Heart right ventricle (tissue), 16 donors: ENCODE data around the gene ADAT2. TPM values are rescaled to one million over a fixed set of nuclear protein-coding genes. Genes with fewer than 3 reads are reported as not detected.

Experiments
- ATAC-seq, 8 donors: fragments of 200-7000 bp; cut with Tn5 transposase; one replicate each; pipeline ENCODE4 v1.9.1; 2020; ENCODE audit warnings: mild to moderate bottlenecking in 8 of 8, moderate library complexity in 8 of 8, moderate number of reproducible peaks in 1 of 8
- DNase-seq, 2 donors: peaks; one replicate each; pipeline ENCODE4 v3.0.0-alpha.2; 2020
- H3K27ac ChIP-seq, 10 donors: fragments of 200-600 bp; sonication (generic) in 2 of 10; one replicate each; pipeline versions ENCODE4 v1.5.0 to v1.8.0; 2020 to 2022; ENCODE audit warnings: mild to moderate bottlenecking in 3 of 10
- H3K27me3 ChIP-seq, 7 donors: fragments of 200-600 bp; one replicate each; pipeline ENCODE4 v1.8.0; 2021 to 2022; ENCODE audit warnings: mild to moderate bottlenecking in 2 of 7
- H3K36me3 ChIP-seq, 9 donors: fragments of 200-600 bp; sonication (generic) in 1 of 9; one replicate each; pipeline versions ENCODE4 v1.5.0 to v1.8.0; 2020 to 2022; ENCODE audit warnings: mild to moderate bottlenecking in 2 of 9
- H3K4me1 ChIP-seq, 9 donors: fragments of 200-600 bp; sonication (generic) in 1 of 9; one replicate each; pipeline versions ENCODE4 v1.5.0 to v1.8.0; 2020 to 2022; ENCODE audit warnings: mild to moderate bottlenecking in 4 of 9
- H3K4me3 ChIP-seq, 10 donors: fragments of 200-600 bp; sonication (generic) in 2 of 10; one replicate each; pipeline versions ENCODE4 v1.5.0 to v1.8.0; 2020 to 2022; ENCODE audit warnings: mild to moderate bottlenecking in 7 of 10, moderate library complexity in 2 of 10
- H3K9me3 ChIP-seq, 11 donors: fragments of 200-600 bp in 10 of 11; sonication (generic) in 2 of 11; one replicate each; pipeline versions ENCODE4 v1.5.0 to v1.8.0; 2013 to 2022; ENCODE audit warnings: mild to moderate bottlenecking in 2 of 11, control low read depth in 1 of 11, moderate library complexity in 1 of 11
- WGBS, 2 donors: extraction: QIAGEN DNeasy Blood & Tissue Kit; methylation state at CpG; one replicate each; pipeline ENCODE4 v1.1.7; 2013; ENCODE audit warnings: inconsistent platforms in 1 of 2; 5-methylcytosine and 5-hydroxymethylcytosine counted together
- intact Hi-C, 10 donors: fragments of 100-400 bp; cut with DNase I; formaldehyde crosslinking; loops; one replicate each; pipeline versions ENCODE4 v1.11.1 to v1.14.2; 2022
- polyA plus RNA-seq, 2 donors: library from polyadenylated mRNA; stranded (reverse); fragments of 200-250 nt; gene quantifications; one replicate each; pipeline ENCODE4 v1.2.3, GENCODE V29; 2013
- total RNA-seq, 10 donors: library from RNA; stranded (reverse); fragmentation: NEBNext Ultra II Directional in 3 of 10; extraction: Animal tissue kit (Norgen Biotek cat#: 25700) in 3 of 10; gene quantifications; one replicate each; pipeline versions ENCODE4 v1.2.1 to v1.2.4, GENCODE V29; 2021 to 2023
- TF ChIP-seq, protein P1 (sequence below), 9 donors: fragments of 200-600 bp; sonication (generic) in 2 of 9; IDR thresholded peaks; one replicate each; pipeline versions ENCODE4 v1.5.0 to v1.8.0; 2021 to 2022; ENCODE audit warnings: antibody characterized with exemption in 9 of 9, mild to moderate bottlenecking in 5 of 9, moderate library complexity in 1 of 9
- donor health status: Arrhythmogenic right ventricular cardiomyopathy.
- donor health status: ischemic (EF 13 %, LVEDD 7.1; RV severe dilation, severe dysfunction).
- donor health status: healthy with polysubstance abuse.
- donor health status: DM: no; HTN: yes; CAD: no.
- donor health status: DM: no; HTN: no; CAD: no.
- donor health status: ischemic (EF 25% LVEDD 6.9; RV normal size, moderate dysfunction).
- donor health status: ischemic (EF 25% LVEDD 5.7; RV mildly dilated, moderate dysfunction).
- donor health status: healthy.
- donor health status: DM: yes; HTN: yes; CAD: no.
- donor health status: Ischemic cardiomyopathy.
- donor health status: ischemic (EF 35%, LVEDD 5.7; RV mildly dilated, moderate dysfunction).
- donor health status: nonischemic (EF 11% LVEDD 7.7; RV severe dilation, severe dysfunction).
- donor health status: DM: yes; HTN: yes; CAD: no.
- donor health status: PGD.
- donor health status: ischemic (EF 29% LVEDD 5.4; RV normal size, mild dysfunction).
- donor health status: nonischemic (EF 23%, LVEDD 6.1; RV moderate dilation, normal function).

ADAT2 gene
- total and polyA plus RNA-seq, 12 donors, result 0.98 to 4.3 (median 1.5) TPM

DNA sequence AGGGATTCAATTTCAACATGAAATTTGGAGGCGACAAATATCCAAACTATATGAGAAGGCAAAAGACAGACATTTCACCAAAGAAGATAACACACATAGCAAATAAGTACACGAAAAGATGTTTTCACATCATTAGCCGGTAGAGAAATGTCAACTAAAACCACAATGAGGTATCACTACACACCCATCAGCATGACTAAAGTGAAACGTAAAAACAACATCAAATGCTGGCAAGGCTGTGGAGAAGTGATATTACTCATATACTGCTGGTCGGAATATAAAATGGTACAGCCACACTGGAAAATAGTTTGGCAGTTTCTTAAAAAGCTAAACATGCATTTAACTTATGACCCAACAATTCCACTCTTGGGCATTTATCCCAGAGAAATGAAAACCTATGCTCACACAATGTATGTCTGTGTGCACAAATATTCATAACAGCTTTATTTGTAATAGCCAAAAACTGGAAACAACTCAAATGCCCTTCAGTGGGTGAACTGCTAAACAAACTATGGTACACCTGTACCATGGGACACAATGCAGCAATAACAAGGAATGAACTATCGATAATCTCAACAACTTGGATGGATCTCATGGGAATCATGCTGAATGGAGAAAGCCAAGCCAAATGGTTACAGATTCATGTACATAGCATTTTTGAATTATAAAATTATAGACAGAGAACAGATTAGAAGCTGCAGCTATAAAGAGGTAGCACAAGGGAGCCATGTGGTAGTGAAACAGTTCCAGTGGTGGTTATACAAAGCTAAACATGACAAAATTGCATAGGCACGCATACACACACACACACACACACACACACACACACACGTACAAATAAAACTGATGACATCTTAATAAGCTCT, 8.6 kb downstream of the ADAT2 start:
- Histone ChIP-seq H3K27ac (no peak overlapping the region), H3K36me3 (peaks cover 0 to 19% (median 0%) of the 10 kb centered on the region in 9 donors), H3K9me3 (peaks cover 0 to 5% (median 0%) of the 10 kb centered on the region in 11 donors), H3K27me3 (no peaks in the 10 kb centered on the region), H3K4me1 (no peaks in the 10 kb centered on the region), H3K4me3 (no peak overlapping the region)
- no peak for ATAC-seq
- intact Hi-C loops, result no loop called here
- WGBS, 2 donors, result 94 to 95% methylated on average over 8 of the region's 8 CpGs
- DNase-seq, result no peak
- TF ChIP-seq, protein P1, sequence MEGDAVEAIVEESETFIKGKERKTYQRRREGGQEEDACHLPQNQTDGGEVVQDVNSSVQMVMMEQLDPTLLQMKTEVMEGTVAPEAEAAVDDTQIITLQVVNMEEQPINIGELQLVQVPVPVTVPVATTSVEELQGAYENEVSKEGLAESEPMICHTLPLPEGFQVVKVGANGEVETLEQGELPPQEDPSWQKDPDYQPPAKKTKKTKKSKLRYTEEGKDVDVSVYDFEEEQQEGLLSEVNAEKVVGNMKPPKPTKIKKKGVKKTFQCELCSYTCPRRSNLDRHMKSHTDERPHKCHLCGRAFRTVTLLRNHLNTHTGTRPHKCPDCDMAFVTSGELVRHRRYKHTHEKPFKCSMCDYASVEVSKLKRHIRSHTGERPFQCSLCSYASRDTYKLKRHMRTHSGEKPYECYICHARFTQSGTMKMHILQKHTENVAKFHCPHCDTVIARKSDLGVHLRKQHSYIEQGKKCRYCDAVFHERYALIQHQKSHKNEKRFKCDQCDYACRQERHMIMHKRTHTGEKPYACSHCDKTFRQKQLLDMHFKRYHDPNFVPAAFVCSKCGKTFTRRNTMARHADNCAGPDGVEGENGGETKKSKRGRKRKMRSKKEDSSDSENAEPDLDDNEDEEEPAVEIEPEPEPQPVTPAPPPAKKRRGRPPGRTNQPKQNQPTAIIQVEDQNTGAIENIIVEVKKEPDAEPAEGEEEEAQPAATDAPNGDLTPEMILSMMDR (IDR thresholded peaks at IDR 0.05), result no peak

DNA sequence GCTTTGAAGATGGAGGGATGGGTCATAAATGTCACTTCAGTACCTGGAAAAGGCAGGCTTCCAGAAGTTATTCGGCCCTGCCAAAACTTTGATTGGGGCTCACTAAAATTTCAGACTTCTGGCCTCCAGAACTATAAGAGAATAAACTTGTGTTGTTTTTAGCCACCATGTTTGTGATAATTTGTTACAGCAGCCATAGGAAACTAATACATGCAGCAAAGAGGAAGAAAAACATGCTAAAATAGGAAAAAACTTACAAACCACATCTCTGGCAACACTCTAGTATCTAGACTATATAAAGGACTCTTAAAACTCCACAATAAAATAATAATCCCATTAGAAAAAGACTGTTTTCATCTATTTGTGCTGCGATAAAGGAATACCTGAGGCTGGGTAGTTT, 9.5 kb downstream of the ADAT2 start:
- H3K36me3 ChIP-seq, result peaks cover 0 to 24% (median 0%) of the 10 kb centered on the region in 9 donors
- H3K27me3 ChIP-seq, result no peaks in the 10 kb centered on the region
- H3K4me1 ChIP-seq, result no peaks in the 10 kb centered on the region
- H3K9me3 ChIP-seq, result peaks cover 0 to 5% (median 0%) of the 10 kb centered on the region in 11 donors
- TF ChIP-seq, protein P1 (IDR thresholded peaks at IDR 0.05), result no peak
- no peak for ATAC-seq
- intact Hi-C loops, result no loop called here
- H3K27ac ChIP-seq, result no peak overlapping the region
- WGBS, 2 donors, result 97% methylated on average over 2 of the region's 2 CpGs
- H3K4me3 ChIP-seq, result no peak overlapping the region
- DNase-seq, result no peak

DNA sequence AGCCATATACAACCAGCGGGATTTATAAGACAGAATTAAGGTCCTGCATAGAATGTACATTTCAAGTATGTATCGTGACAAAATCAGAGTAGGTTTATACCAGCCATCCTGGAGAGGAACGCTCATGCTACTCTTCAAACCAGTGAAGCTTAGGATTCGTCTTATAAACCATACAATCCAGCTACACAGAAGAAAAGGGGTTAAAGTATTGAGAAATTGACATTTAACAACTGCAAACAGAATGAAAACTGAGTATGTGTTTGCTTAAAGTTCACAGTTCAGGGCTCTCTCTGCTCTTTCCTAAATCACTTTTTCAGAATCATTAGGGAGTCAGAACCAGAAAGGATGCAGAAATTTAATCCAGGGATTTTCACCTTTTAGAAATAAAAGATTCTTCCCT, 17.9 kb downstream of the ADAT2 start:
- H3K4me1 ChIP-seq, result no peaks in the 10 kb centered on the region
- ATAC-seq, result no peak
- H3K9me3 ChIP-seq, result no peaks in the 10 kb centered on the region
- no peak for DNase-seq
- TF ChIP-seq, protein P1 (IDR thresholded peaks at IDR 0.05), result no peak
- intact Hi-C loops, result loop anchor here in 3 of 10 donors (10.0 kb wide), 3 partner anchors 198 to 958 kb away; no protein-coding TSS in a partner anchor
- H3K4me3 ChIP-seq, result no peak overlapping the region
- H3K36me3 ChIP-seq, result peaks cover 0 to 40% (median 0%) of the 10 kb centered on the region in 9 donors
- H3K27me3 ChIP-seq, result no peaks in the 10 kb centered on the region
- no peak overlapping the region for H3K27ac ChIP-seq
- WGBS, 2 donors, result 96 to 98% methylated on average over 4 of the region's 4 CpGs

DNA sequence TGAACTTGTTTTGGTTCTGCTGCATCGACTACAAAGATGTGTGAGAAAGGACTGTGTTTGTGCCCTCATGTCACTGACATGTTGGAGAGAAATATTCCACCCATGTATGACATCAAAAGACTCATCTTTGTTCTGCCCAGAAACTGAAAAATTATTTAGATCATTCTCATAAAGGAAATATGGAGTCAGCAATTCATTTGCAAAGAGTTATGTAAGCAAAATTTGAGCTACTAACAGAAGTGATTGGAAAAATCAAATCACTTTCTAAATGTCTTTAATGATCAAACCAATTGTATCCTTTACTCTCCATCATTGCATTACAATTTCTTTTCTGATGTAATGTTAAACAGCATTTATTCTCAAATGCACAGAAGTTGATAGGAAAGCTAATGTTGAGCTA, 19.3 kb downstream of the ADAT2 start:
- WGBS, 2 donors, result 79 to 94% methylated on average over 1 of the region's 1 CpG
- no peaks in the 10 kb centered on the region for H3K9me3 ChIP-seq
- no peaks in the 10 kb centered on the region for H3K27me3 ChIP-seq
- intact Hi-C loops, result loop anchor here in 3 of 10 donors (10.0 kb wide), 3 partner anchors 196 to 956 kb away; no protein-coding TSS in a partner anchor
- no peak overlapping the region for H3K4me3 ChIP-seq
- peaks cover 0 to 31% (median 0%) of the 10 kb centered on the region in 9 donors for H3K36me3 ChIP-seq
- ATAC-seq (no peak), DNase-seq (no peak)
- no peaks in the 10 kb centered on the region for H3K4me1 ChIP-seq
- TF ChIP-seq, protein P1 (IDR thresholded peaks at IDR 0.05), result no peak
- no peak overlapping the region for H3K27ac ChIP-seq
